Activated CD4-positive, CD25-positive, alpha-beta regulatory T cell treated with anti-CD3 and anti-CD28 coated beads, Interleukin-2, amount 50 U/mL, for 16 hours (primary cell): Measurements from ENCODE around the gene MAPKAP1.

ENCODE experiments used
- DNase-seq: peaks from one replicate; pipeline ENCODE4 v3.0.0-alpha.2; 2020; ENCODE audit warnings: low read depth, low spot score

Gene MAPKAP1

DNA sequence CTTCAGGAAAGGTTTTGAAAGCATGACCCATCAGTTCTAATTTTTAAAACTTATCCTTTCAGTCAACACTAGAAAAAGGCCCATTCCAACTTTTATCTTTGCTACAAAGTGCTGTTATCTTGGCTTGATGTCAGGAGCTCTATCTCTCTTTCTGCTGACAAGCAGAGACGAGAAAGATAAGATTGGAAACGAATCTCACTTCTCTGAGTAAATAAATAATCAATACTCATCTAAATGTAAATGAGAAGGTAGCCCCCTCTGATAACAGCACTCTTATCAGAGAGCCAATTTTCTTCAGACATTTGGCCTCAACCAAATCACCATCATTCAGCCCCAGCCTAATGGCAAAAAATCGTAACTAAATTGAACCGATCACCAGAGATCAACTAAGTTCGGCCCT is 191.7 kb downstream of the MAPKAP1 start:
- no peak for DNase-seq

DNA sequence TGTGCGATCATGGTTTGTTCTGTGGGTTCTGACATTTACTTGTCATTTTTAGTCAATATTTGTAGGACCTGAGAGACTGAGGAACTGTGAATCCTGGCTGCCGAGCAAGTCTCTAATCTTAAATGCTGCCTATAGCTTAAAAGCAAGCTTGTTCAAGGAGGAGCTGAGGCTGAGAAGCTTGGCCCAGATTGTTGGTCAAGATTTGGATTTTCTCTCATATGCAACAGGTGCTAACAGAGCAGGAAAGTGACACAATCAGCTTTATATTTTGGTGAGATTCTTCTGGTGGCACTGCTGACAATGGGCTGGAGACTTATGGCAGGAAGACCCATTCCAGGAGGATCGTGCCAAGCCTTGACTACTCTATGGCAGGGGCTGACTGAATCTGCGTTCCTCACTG is 192.5 kb downstream of the MAPKAP1 start:
- no peak for DNase-seq

DNA sequence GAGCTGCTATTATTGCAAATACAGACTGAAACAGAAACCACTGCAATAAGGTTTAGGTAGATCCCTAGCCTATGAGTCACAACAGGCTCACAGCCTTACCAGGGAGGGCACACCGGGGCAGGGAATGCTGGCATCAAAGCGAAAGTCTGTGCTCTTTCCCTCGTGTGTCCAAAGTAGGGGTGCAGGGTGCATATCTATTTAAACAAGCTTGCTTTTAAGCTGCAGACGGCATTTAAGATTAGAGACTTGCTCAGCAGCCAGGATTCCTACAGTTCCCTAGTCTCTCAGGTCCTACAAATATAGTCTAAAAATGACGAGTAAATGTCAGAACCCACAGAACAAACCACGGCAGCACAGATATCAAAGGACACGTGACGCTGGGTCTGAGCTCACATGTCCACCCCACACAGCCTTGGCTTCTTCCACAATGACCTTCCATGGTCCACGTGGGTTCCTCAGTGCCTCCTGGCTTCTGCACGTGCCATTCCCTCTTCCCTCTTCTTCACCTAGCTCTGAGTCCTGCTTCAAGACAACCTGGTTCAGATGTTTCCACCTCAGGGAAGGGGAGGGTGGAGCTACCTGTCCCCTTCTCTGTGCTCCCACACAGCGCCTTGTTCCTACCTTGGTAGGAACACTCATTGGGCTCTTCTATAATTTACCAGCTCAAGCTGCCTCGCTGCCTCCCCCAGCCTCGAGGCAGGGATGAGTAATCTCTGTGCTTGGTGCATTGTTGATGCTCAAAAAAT is 193.2 kb downstream of the MAPKAP1 start:
- DNase-seq: no peak

DNA sequence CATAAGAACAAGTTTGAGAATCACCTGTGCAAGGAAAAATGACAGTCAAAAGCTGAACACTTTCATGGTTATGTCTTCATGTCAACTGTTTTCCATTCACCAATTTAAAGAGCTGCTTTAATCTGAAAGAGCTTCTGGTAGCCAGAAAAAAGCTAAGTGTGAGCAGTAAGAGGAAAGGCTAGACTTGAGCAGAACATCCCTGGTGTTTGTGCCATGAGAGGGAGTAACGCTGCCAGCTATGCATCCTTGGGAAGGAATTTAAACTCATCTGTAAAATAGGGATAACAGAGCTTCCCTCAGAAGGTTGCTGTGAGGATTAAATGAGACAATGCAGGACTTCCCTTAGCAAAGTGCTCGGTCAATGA is 193.7 kb downstream of the MAPKAP1 start:
- no peak for DNase-seq

DNA sequence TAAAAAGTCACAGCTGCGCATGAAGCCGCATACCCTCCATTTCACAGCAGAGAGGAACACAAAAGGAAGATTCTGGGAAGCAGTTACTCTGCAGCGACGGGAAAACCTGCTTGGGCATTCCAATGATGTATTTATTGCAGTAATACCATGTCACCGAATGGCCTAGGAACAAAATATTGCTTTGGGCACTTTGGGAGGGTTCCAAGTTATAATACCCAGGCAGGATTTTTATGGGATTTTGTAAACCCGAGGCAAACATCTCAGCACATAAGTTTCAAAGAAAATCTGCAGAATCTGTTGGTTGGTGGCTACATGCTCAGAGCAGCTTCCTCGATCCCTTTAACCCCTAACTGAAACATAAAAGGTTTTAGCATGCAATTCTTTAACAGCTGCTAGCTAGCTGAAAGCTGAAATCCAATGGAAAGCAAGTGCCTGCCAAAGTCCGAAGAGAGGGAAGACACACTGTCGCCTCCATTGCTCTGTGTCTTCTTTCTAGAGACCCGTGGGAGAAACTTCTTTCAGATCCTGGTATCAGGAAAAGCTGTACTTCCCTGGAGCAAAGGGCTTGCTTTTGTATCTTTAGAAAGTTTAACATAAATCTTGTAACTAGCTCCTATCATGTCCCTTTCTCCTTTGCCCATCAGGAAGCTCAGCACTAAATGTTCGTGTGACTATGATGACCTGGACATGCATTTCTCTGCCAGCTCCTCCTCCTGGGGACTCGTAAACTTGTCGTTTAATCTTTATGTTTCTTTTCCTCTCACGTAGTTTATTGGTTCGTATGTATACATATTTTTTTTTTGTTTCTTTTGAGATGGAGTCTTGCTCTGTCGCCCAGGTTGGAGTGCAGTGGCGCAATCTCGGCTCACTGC is 195.0 kb downstream of the MAPKAP1 start:
- no peak for DNase-seq

DNA sequence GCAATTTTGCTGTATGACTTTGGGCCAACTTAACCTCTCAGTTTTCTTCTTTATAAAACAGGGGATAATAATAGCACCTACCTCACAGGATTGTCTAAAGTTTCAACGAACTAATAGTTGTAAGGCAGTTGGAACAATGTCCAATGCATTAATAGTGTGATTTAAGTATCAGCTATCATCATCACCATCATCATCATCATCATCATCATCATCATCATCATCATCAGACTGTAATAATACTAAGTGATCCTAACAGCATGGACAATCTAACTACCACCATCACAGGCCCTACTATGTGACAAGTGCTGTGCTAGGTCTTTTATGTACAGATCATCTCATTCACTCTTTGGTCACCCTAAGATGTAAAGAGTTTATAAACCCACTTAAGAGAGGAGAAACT is 196.0 kb downstream of the MAPKAP1 start:
- DNase-seq: no peak

DNA sequence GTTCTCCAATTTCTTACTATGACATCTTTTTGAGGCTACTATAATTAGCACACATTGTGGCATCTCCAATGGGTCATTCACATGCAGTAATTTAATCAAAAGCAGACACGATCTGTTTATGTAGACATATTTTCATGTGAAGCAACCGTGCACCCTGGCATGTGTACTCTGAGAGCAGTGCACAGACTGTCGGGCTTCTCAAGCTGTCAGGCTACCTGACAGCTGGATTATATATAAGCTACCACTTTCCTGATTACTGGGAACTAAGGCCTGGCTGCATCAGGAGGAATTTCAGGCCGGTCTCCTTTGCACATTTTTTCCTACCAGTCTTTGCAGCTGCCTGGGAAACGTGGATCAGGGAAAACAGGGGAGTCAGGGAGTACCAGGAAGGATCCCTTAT is 197.5 kb downstream of the MAPKAP1 start:
- DNase-seq: no peak

DNA sequence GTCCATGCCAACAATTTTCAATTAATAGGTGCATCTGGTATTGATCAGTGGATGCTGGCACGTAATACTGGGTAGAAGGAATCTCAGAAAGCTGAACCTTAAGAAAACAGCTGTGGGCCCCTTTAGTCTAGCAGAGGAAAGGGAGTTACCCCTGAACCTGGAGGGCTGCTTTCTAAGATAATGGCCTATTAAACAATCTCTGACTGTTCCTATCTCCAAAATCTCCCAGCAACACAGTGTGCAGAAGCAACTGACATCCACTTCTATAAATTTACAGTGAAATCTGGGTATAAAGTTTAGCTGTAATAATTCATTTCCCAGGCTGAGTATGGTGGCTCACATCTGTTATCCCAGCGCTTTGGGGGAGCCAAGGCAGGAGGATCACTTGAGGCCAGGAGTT is 198.8 kb downstream of the MAPKAP1 start:
- no peak for DNase-seq

DNA sequence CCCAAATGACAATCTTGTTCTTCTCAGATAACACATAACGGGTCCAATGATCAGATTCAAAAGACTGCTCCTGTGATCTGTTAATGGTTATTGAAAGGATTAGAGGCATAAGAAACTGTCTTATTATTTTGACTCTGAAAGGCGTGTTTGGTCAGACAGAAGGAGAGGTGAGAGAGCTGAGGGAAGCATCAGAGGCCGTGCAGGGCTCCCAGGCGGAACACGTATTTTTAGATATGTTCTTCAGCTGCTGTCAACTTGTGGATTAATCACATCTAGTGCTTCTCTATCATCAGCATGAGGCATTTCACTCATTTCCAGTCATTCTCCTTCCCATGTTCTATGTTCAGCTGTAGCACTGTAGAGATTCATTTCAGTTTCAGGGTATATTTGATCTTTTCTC is 199.8 kb downstream of the MAPKAP1 start:
- no peak for DNase-seq

DNA sequence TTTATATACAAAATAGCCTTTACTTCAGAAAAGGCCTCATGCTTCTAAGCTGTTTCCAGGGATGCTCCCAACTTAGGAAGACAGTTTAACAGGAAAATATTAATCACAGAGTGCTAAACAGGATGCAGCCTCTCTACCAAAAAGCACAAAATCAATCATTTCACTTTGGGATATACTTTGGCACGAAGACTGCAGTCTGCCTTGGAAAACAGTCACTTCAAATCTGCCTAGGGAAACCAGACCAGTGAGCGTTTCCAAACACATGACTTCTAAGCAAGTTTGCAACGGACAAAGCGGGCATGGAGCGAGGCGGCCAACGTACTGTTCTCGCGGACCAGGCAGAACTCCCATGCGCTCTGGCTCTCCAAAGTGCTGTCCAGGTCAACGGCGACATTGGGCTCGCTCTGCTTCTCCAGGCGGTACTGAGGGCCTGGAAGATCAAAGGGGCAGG is 201.0 kb downstream of the MAPKAP1 start:
- DNase-seq: no peak

DNA sequence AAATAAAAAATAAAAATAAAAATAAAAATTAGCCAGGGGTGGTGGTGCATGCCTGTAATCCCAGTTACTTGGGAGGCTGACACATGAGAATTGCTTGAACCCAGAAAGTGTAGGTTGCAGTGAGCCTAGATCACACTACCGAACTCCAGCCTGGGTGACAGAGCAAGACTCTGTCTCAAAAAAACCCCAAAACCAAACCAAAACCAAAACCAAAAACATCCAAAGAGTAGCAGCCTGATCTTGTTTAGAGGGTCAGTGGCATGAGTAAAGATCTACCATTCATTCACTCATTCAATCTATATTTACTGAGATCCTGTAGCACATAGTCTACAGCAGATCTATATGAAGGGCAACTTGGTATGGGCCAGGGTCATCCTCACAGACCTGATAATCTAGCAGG is 202.4 kb downstream of the MAPKAP1 start:
- DNase-seq: no peak

DNA sequence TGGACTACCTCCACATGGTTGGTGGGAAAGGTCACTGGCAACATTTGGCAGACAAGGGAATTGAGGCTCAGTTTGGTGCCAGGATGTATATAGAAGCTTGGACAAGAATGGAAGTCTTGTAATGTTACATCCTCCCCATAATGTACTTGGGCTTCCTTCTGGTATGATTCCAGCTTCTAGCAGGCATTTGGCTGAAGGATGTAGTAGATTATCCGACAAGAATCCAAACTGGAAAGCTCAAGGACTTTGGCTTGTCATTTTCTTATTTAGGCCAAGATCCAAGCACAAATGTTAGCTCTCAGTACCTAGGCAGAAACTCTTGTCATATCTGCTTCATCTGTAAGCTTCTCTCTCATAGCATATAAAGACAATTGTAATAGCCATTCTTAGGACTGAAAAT is 209.1 kb downstream of the MAPKAP1 start:
- DNase-seq: no peak

DNA sequence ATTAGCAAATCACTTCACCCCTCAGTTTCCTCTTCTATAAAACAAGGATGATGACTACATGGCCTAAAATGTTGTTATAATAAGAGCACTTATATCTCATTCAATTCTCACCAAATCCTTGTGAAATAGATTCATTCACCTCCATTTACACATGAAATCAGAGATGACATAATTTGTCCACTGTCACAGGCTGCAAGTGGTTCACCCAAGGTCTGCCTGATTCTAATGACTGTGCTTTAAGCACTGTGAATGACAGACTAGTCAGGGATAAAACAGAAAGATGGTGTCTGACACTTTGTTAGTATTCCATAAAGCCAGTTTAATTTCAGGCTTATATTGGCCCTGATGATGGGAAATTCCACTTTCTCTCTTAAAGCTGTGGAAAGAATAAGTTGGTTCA is 209.5 kb downstream of the MAPKAP1 start:
- no peak for DNase-seq

DNA sequence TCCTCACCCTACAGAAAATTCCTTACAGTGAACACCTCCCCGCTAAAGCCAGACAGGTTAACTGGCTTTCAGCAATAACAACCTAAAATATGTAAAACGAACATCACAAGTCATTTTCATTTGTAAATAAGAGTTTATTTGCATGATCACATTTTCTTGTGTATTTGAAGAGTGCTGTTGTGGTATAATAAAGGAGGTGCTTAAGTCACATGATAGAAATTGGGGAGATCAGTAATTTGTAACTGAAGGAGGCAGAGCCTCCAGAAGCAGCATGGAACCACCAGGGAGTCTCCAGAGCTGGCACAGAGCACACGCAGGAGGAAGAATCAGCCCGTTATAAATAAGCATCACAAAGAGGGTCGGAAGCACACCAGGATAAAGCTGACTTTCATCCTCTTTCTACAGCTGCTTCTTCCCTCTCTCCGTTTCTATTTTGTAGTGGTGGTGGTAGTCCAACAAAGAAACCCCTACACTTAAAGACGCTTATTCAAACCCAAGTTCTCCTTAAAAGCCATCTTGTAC is 210.6 kb downstream of the MAPKAP1 start:
- no peak for DNase-seq

DNA sequence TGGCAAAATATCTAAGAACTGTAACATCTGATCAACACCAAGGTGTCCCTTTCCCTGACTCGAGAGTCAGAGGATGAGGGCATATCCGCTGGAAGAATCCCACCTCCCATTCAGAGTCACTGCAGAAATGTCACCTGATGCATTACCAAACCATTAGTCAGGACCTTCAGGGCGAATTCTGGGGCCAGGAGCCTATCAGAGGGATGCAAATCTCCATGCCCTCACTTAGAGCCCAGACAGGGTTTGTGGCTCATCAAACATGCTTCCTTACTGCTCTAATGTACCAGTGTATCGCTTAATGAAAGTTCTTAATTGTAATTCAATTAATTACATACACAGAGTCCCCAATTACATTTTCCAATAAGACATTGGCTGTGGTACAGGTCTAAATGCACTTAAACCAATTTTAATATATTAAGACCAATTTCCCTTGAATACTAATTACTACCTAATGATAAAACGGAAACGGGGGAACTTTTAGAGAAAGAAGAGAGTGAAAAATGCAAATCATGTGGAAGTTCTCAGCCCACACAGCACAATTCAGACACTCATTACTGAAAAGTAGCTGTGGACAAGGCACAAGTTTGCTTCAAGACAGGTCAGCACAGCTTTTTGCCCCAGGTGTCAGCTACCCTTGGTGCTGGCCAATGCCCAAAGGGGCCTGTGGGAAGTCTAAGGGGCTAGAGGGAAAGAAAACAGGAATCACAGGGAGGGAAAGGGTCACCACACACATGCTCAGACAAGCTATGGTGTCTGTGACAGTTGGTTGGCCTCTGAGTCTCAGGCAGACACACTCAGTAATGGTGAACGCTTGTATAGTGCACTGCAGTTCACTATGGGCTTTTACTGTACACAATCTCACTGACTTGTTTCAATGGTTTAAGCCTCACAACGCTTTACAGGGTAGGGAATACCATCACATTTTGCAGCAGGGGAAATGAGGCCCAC is 211.6 kb downstream of the MAPKAP1 start:
- no peak for DNase-seq

DNA sequence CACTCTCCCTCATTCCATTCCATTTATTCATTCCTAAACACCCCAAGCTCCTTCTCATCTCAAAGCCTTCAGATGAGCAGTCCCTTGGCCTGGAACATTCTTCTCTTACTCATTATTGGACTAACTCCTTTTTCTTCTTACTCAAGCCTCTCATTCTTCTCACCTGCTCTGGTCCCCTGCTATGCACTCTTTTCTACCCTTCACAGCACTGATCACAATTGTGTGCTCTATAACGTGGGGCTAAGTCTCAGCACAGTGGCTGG is 212.4 kb downstream of the MAPKAP1 start:
- no peak for DNase-seq

DNA sequence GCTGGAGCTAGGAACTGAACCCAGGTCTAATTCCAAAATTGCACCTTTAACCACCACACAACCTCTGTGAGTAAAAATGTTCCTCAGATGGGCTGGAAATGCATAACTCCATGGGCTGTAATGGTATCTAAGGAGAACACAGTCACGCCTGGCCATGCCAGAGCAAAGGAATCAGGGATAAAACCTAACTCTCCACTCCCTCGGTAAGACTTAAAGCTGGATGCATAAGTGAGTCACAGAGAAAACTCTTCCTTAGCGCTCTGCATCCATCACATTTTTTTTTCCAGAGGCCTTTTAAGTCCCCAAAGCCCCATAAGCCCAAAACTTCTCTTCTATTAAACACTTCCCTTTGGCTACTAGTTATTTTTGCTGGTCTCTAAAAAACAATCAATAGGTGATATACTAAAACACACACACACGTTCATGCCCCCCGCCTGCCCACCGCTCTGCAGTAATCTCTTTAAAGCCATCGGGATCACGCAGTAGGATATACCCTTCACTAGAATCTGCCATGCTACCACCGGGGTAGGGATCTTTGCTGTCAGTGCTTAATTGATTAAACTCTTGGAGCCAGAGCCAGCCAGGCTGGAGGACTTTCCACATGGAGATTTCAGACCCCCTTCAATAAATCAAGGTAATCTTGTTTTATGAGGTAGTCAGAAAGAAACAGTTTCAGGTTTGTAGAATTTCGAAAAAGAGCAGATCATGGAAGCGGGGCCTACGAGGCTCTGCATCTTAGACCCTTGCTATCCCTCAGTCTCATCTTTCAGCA is 212.9 kb downstream of the MAPKAP1 start:
- DNase-seq: no peak

DNA sequence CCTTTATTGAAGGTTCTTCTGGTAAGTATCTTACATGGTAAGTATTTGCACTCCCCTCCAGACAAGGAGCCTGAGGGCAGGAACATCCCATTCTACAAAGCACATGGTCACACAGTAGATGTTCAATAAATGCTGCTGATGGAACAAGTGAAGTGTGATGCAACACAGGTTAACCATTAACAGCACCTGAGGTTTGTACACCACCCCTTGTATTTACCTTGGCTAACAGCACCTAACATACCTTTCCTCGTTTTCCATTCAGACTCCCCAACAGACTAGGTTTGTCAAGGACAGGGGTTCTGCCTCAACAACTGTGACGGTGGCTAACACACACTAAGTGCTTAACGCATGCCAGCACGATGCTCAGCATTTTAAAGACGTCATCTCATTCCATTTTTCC is 213.6 kb downstream of the MAPKAP1 start:
- DNase-seq: no peak

DNA sequence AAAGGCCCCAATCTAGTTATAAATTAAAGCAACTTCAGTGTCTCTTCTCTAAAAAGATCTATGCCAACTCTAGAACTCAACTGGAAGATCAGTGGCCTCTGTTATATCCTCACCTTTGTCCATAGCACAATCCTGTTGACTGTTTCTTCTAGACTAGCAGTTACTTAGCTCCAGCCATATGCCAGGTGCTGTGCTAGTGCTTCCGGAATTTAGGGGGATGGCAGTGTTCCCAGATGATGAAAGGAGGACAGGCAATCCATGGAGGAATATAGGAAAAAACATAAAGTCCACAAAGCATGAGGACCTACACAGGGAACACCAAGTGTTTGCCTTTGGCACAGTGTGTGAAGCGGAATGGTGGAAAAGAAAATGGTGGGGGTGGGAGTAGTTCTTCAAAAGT is 214.3 kb downstream of the MAPKAP1 start:
- no peak for DNase-seq

DNA sequence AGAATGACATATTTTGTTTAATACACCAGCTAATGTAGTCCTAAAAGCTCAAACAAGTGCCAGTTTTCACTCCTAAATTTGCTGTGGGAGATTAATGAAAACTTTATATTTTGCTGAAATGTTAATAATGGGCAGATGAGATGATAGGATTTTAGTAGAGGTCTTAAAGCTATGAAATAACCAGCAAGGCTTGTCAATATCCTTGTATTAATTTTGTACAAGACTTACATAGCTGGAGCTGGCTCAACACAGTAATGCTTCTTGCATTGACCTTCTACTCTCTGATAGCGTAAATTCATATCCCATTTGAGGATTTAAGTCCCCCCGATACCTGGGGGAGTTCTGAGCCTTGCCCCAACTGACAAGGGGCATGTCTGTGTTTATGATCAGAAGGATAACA is 219.2 kb downstream of the MAPKAP1 start:
- no peak for DNase-seq

DNA sequence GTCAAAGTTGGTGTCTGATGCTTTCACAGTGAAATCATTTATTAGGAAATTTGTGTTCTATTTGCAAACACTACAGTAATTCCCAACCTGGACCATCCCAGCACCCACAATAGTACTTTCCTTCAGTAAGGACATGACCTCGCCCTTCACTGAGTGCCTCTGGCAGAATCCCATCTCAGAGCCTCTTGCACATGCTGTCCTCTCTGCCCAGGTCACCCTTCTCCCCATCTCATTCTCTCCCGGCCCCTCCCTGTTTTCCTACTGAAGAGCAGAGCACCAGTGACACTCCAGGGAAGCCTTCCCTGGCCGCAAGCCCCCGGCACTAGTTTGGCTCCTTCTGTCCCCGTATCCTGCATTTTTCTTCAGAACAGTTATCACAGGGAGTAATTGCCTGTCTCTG is 220.4 kb downstream of the MAPKAP1 start:
- no peak for DNase-seq
